ENCODE measurements around the gene ALOX12. TPM values are rescaled to one million over a fixed set of nuclear protein-coding genes. Genes with fewer than 3 reads are reported as not detected.

The ALOX12 gene
- total RNA-seq, 1 experiment from 2014 or later: not detected

GRCh38 chr17:7007143-7007542, 11.3 kb downstream of the ALOX12 start:
- H3K4me1 Mint-ChIP-seq (ENCODE audit: insufficient read depth, unreplicated experiment): peaks cover 23% of the 10 kb centered on the region
- peaks cover 49% of the 10 kb centered on the region for H3K36me3 Mint-ChIP-seq (ENCODE audit: insufficient read depth, unreplicated experiment)
- no peaks in the 10 kb centered on the region for H3K27me3 Mint-ChIP-seq (ENCODE audit: insufficient read depth, unreplicated experiment)
- no peak overlapping the region for H3K27ac Mint-ChIP-seq (ENCODE audit: low read depth, unreplicated experiment)
- no peak for TF ChIP-seq CTCF (IDR thresholded peaks at IDR 0.05; ENCODE audit: unreplicated experiment)
- CTCF ChIA-PET: interaction anchor here (0.6 to 8.2 kb wide), 6 partner anchors 12 to 341 kb away, joined by 3 to 137 read pairs (median 4); no protein-coding TSS in a partner anchor
- intact Hi-C loops (cut with micrococcal nuclease): no loop called here
- BruUV-seq (replicated peaks): no TSS peak
- DNase-seq (ENCODE audit: unreplicated experiment): no peak
- H3K9me3 Mint-ChIP-seq (ENCODE audit: unreplicated experiment): no peaks in the 10 kb centered on the region
- POLR2A ChIA-PET: no interaction called here
- H3K4me3 Mint-ChIP-seq (ENCODE audit: unreplicated experiment): no peak overlapping the region

DNA sequence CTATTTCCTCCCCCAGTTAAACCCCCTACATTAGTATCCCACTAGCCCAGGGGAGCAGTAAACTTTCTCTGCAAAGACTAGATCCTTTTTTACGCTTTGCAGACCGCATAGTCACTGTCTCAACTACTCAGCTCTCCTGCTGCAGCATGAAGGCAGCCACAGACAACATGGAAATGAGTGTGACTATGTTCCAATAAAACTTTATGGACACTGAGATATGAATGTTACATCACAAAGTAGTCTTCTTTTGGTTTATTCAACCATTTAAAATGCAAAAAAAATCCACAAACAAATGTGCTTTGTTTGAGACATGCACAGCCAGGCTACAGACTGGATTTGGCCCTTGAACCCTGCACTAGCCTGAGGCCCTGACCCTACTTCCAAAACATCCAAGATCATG, 14.7 kb downstream of the ALOX12 start:
- intact Hi-C loops (cut with micrococcal nuclease): no loop called here

DNA sequence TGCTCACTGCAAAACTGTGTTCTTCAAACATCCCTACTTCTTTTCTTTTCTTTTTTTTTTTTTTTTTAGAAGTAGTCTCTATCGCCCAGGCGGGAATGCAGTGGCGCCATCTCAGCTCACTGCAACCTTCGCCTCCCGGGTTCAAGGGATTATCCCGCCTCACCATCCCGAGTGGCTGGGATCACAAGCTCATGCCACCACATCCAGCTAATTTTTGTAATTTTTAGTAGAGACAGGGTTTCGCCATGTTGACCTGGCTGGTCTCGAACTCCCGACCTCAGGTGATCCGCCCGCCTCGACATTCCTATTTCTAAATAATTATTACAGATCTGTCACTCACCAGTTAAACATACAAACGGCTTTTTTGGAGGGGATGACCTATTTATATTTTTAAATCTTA, 15.6 kb downstream of the ALOX12 start:
- POLR2A ChIA-PET: interaction anchor here (1.0 to 2.5 kb wide), 4 partner anchors 24 to 342 kb away, joined by 3 to 21 read pairs (median 7); partner anchors contain the start of gene SLC16A13
- DNase-seq (ENCODE audit: unreplicated experiment): no peak
- no peaks in the 10 kb centered on the region for H3K9me3 Mint-ChIP-seq (ENCODE audit: unreplicated experiment)
- H3K27ac Mint-ChIP-seq (ENCODE audit: low read depth, unreplicated experiment): peak overlapping the region; percentile 99
- peak overlapping the region; percentile 96 for H3K4me3 Mint-ChIP-seq (ENCODE audit: unreplicated experiment)
- peaks cover 17% of the 10 kb centered on the region for H3K4me1 Mint-ChIP-seq (ENCODE audit: insufficient read depth, unreplicated experiment)
- H3K27me3 Mint-ChIP-seq (ENCODE audit: insufficient read depth, unreplicated experiment): no peaks in the 10 kb centered on the region
- intact Hi-C loops (cut with micrococcal nuclease): no loop called here
- peaks cover 48% of the 10 kb centered on the region for H3K36me3 Mint-ChIP-seq (ENCODE audit: insufficient read depth, unreplicated experiment)
- CTCF ChIA-PET: interaction anchor here (0.7 to 2.6 kb wide), 2 partner anchors 168 to 345 kb away, joined by 3 to 8 read pairs; no protein-coding TSS in a partner anchor
- no TSS peak for BruUV-seq (replicated peaks)
- TF ChIP-seq CTCF (IDR thresholded peaks at IDR 0.05; ENCODE audit: unreplicated experiment): no peak

More for the DNA sequence above, 14.7 kb downstream of the ALOX12 start:
- no TSS peak for BruUV-seq (replicated peaks)
- H3K27me3 Mint-ChIP-seq (ENCODE audit: insufficient read depth, unreplicated experiment): no peaks in the 10 kb centered on the region
- no peak for TF ChIP-seq CTCF (IDR thresholded peaks at IDR 0.05; ENCODE audit: unreplicated experiment)
- DNase-seq (ENCODE audit: unreplicated experiment): no peak
- CTCF ChIA-PET: interaction anchor here (0.7 to 2.6 kb wide), 2 partner anchors 167 to 344 kb away, joined by 3 to 8 read pairs; no protein-coding TSS in a partner anchor
- H3K9me3 Mint-ChIP-seq (ENCODE audit: unreplicated experiment): no peaks in the 10 kb centered on the region
- H3K4me1 Mint-ChIP-seq (ENCODE audit: insufficient read depth, unreplicated experiment): peaks cover 17% of the 10 kb centered on the region
- peaks cover 53% of the 10 kb centered on the region for H3K36me3 Mint-ChIP-seq (ENCODE audit: insufficient read depth, unreplicated experiment)
- no peak overlapping the region for H3K27ac Mint-ChIP-seq (ENCODE audit: low read depth, unreplicated experiment)
- H3K4me3 Mint-ChIP-seq (ENCODE audit: unreplicated experiment): peak overlapping the region; percentile 96
- POLR2A ChIA-PET: interaction anchor here (0.6 to 1.2 kb wide), 4 partner anchors 25 to 359 kb away, joined by 3 to 5 read pairs (median 3); partner anchors contain the start of genes C17orf100, MED31 and SLC16A13

DNA sequence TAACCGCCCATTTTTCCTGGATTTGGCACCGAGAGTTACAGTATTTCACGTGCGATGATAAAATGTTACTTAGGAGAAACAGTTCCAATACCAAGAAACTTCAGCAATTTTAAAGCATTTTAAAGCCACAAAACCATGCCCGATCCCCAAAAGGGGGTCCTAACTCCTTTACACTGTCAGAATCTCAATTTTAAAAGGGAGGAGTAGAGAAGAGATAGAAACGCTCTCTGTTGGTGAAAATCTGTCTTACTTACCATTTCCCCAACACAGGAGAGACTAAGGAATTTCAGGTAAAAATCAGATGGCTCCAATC, 16.0 kb downstream of the ALOX12 start:
- H3K36me3 Mint-ChIP-seq (ENCODE audit: insufficient read depth, unreplicated experiment): peaks cover 48% of the 10 kb centered on the region
- peak overlapping the region; percentile 99 for H3K27ac Mint-ChIP-seq (ENCODE audit: low read depth, unreplicated experiment)
- peak overlapping the region; percentile 96 for H3K4me3 Mint-ChIP-seq (ENCODE audit: unreplicated experiment)
- TSS peak; percentile 72 for BruUV-seq (replicated peaks)
- no peaks in the 10 kb centered on the region for H3K9me3 Mint-ChIP-seq (ENCODE audit: unreplicated experiment)
- peaks cover 17% of the 10 kb centered on the region for H3K4me1 Mint-ChIP-seq (ENCODE audit: insufficient read depth, unreplicated experiment)
- intact Hi-C loops (cut with micrococcal nuclease): no loop called here
- DNase-seq (ENCODE audit: unreplicated experiment): no peak
- ChIA-PET POLR2A (interaction anchor here (0.6 to 2.8 kb wide), 21 partner anchors 8 to 1525 kb away, joined by 3 to 21 read pairs (median 5); partner anchors contain the start of genes ALOX12, DERL2, KIAA0753 and MIS12), CTCF (interaction anchor here (0.6 to 1.0 kb wide), 3 partner anchors 101 to 272 kb away, joined by 4 read pairs; no protein-coding TSS in a partner anchor)
- no peak for TF ChIP-seq CTCF (IDR thresholded peaks at IDR 0.05; ENCODE audit: unreplicated experiment)
- H3K27me3 Mint-ChIP-seq (ENCODE audit: insufficient read depth, unreplicated experiment): no peaks in the 10 kb centered on the region
